MM.1S (cell line): Measurements from ENCODE around the gene CNTN5.

Experiments
- DNase-seq: peaks from one replicate; pipeline ENCODE4 v3.0.0-alpha.2; 2015
- H2AFZ ChIP-seq: fragments of 300-600 bp; sonication (generic); 2 replicates; pipeline ENCODE4 v1.6.0; 2016; ENCODE audit warnings: antibody characterized with exemption, low read length
- H3F3A ChIP-seq: fragments of 300-600 bp; sonication (generic); 2 replicates; pipeline ENCODE4 v1.6.1; 2016; ENCODE audit warnings: mild to moderate bottlenecking, antibody characterized with exemption, low read length, moderate library complexity, mixed read lengths; ENCODE audit not compliant: insufficient read depth
- H3K27ac ChIP-seq: fragments of 300-600 bp; sonication (generic); 2 replicates; pipeline ENCODE4 v1.5.1; 2016; ENCODE audit warnings: mild to moderate bottlenecking, low read length
- H3K27me3 ChIP-seq: fragments of 300-600 bp; sonication (generic); replicated peaks from 2 replicates; pipeline ENCODE4 v1.6.0; 2016; ENCODE audit warnings: low read length; ENCODE audit not compliant: insufficient read depth
- H3K36me3 ChIP-seq: fragments of 300-600 bp; sonication (generic); replicated peaks from 2 replicates; pipeline ENCODE4 v1.6.1; 2016; ENCODE audit warnings: mild to moderate bottlenecking, low read length, mixed read lengths; ENCODE audit not compliant: insufficient read depth
- H3K4me1 ChIP-seq: fragments of 300-600 bp; sonication (generic); 2 replicates; pipeline ENCODE4 v1.6.1; 2016; ENCODE audit warnings: low read length, mixed read lengths
- H3K4me2 ChIP-seq: fragments of 300-600 bp; sonication (generic); 2 replicates; pipeline ENCODE4 v1.6.0; 2016; ENCODE audit warnings: low read depth, low read length
- H3K4me3 ChIP-seq: fragments of 300-600 bp; sonication (generic); 2 replicates; pipeline ENCODE4 v1.5.1; 2016; ENCODE audit warnings: low read length, mixed read lengths
- H3K79me2 ChIP-seq: fragments of 300-600 bp; sonication (generic); 2 replicates; pipeline ENCODE4 v1.6.1; 2016; ENCODE audit warnings: mixed run types, low read length, mixed read lengths
- H3K9ac ChIP-seq: fragments of 300-600 bp; sonication (generic); 2 replicates; pipeline ENCODE4 v1.6.1; 2016; ENCODE audit warnings: low read length, mixed read lengths
- H3K9me2 ChIP-seq: fragments of 300-600 bp; sonication (generic); replicated peaks from 2 replicates; pipeline ENCODE4 v1.6.1; 2016; ENCODE audit warnings: mild to moderate bottlenecking, low read length, mixed read lengths; ENCODE audit not compliant: insufficient read depth
- H3K9me3 ChIP-seq: fragments of 300-600 bp; sonication (generic); replicated peaks from 2 replicates; pipeline ENCODE4 v1.6.1; 2016; ENCODE audit warnings: mild to moderate bottlenecking, low read length, mixed read lengths; ENCODE audit not compliant: insufficient read depth
- H4K20me1 ChIP-seq: fragments of 300-600 bp; sonication (generic); 2 replicates; pipeline ENCODE4 v1.6.1; 2016; ENCODE audit warnings: mild to moderate bottlenecking, low read length, moderate library complexity, mixed read lengths; ENCODE audit not compliant: insufficient read depth
- CTCF ChIP-seq: fragments of 300-600 bp; sonication (generic); IDR thresholded peaks from 2 replicates; pipeline ENCODE4 v1.5.1; 2016; ENCODE audit warnings: antibody characterized with exemption, low read length, mixed read lengths
- EZH2 ChIP-seq: fragments of 300-600 bp; sonication (generic); optimal IDR thresholded peaks from 2 replicates; pipeline ENCODE3; 2017; ENCODE audit warnings: low read depth, mild to moderate bottlenecking, antibody characterized with exemption, low read length, mixed read lengths
- EZH2phosphoT487 ChIP-seq: fragments of 300-600 bp; sonication (generic); IDR thresholded peaks from 2 replicates; pipeline ENCODE4 v1.6.1; 2018; ENCODE audit warnings: antibody characterized with exemption, low read length

Gene CNTN5

GRCh38 chr11:99676292-99676691, 655.5 kb downstream of the CNTN5 start:
- no peak overlapping the region for H3K27ac ChIP-seq
- no peak for TF ChIP-seq EZH2phosphoT487
- no peak for TF ChIP-seq EZH2
- no peak for TF ChIP-seq CTCF
- no peak for DNase-seq
- no peaks in the 10 kb centered on the region for H3K27me3 ChIP-seq
- no peak overlapping the region for H3K4me3 ChIP-seq
- H3K4me1 ChIP-seq: no peaks in the 10 kb centered on the region
- H3K9me2 ChIP-seq: no peaks in the 10 kb centered on the region
- H3K36me3 ChIP-seq: no peaks in the 10 kb centered on the region
- H3K79me2 ChIP-seq: no peaks in the 10 kb centered on the region
- H3K9me3 ChIP-seq: no peaks in the 10 kb centered on the region
- no peak overlapping the region for H2AFZ ChIP-seq
- H4K20me1 ChIP-seq: no peaks in the 10 kb centered on the region
- no peak overlapping the region for H3K4me2 ChIP-seq
- H3F3A ChIP-seq: no peaks in the 10 kb centered on the region
- no peak overlapping the region for H3K9ac ChIP-seq

- H3K4me2 ChIP-seq: no peak overlapping the region
- no peaks in the 10 kb centered on the region for H3F3A ChIP-seq
- DNase-seq: no peak
- no peaks in the 10 kb centered on the region for H3K79me2 ChIP-seq
- H2AFZ ChIP-seq: no peak overlapping the region
- H3K4me1 ChIP-seq: peaks cover 7% of the 10 kb centered on the region
- H4K20me1 ChIP-seq: no peaks in the 10 kb centered on the region
- no peaks in the 10 kb centered on the region for H3K9me2 ChIP-seq
- no peak overlapping the region for H3K9ac ChIP-seq
- H3K4me3 ChIP-seq: no peak overlapping the region
- no peaks in the 10 kb centered on the region for H3K36me3 ChIP-seq
- TF ChIP-seq EZH2: no peak
- no peak for TF ChIP-seq EZH2phosphoT487
- no peak for TF ChIP-seq CTCF
- no peak overlapping the region for H3K27ac ChIP-seq
- H3K9me3 ChIP-seq: no peaks in the 10 kb centered on the region
- H3K27me3 ChIP-seq: no peaks in the 10 kb centered on the region
Observed at GRCh38 chr11:99682171-99682570, 661.4 kb downstream of the CNTN5 start.

- H3F3A ChIP-seq: no peaks in the 10 kb centered on the region
- no peak overlapping the region for H3K4me2 ChIP-seq
- no peak overlapping the region for H3K4me3 ChIP-seq
- no peaks in the 10 kb centered on the region for H4K20me1 ChIP-seq
- no peaks in the 10 kb centered on the region for H3K27me3 ChIP-seq
- no peaks in the 10 kb centered on the region for H3K79me2 ChIP-seq
- DNase-seq: no peak
- H3K36me3 ChIP-seq: no peaks in the 10 kb centered on the region
- no peaks in the 10 kb centered on the region for H3K9me3 ChIP-seq
- H3K27ac ChIP-seq: no peak overlapping the region
- H3K9ac ChIP-seq: no peak overlapping the region
- H3K9me2 ChIP-seq: no peaks in the 10 kb centered on the region
- no peak for TF ChIP-seq EZH2
- no peak for TF ChIP-seq EZH2phosphoT487
- TF ChIP-seq CTCF: no peak
- H3K4me1 ChIP-seq: peaks cover 7% of the 10 kb centered on the region
- no peak overlapping the region for H2AFZ ChIP-seq
Observed at GRCh38 chr11:99682646-99683045, 661.9 kb downstream of the CNTN5 start.
